PFSK-1 (cell line): Measurements from ENCODE around the gene RANBP6.

Experiments
- FOXP2 ChIP-seq: optimal IDR thresholded peaks from 2 replicates; pipeline ENCODE3; 2011; ENCODE audit warnings: borderline replicate concordance, control low read depth, inconsistent platforms; ENCODE audit not compliant: insufficient read depth; ENCODE audit errors: extremely low read length, extremely low read depth
- POLR2AphosphoS5 ChIP-seq: IDR thresholded peaks from 2 replicates; pipeline ENCODE4 v1.6.1; 2012; ENCODE audit warnings: low read depth, mild to moderate bottlenecking, control low read depth, low read length, moderate library complexity
- REST ChIP-seq, 2 experiments: IDR thresholded peaks; 2 replicates each; pipeline versions ENCODE4 v1.6.1 to v1.8.0; 2011 to 2012; ENCODE audit warnings: low read depth in 2 of 2, low read length in 2 of 2, control low read depth in 1 of 2, inconsistent platforms in 1 of 2, mild to moderate bottlenecking in 1 of 2, moderate library complexity in 1 of 2; ENCODE audit not compliant: insufficient read depth in 1 of 2
- SIN3A ChIP-seq: IDR thresholded peaks from 2 replicates; pipeline ENCODE4 v1.6.1; 2012; ENCODE audit warnings: mild to moderate bottlenecking, low read length, moderate library complexity, borderline replicate concordance; ENCODE audit not compliant: insufficient read depth
- TAF1 ChIP-seq: IDR thresholded peaks from 2 replicates; pipeline ENCODE4 v1.6.1; 2012; ENCODE audit warnings: low read length, control low read depth, borderline replicate concordance; ENCODE audit not compliant: insufficient read depth

Gene RANBP6

GRCh38 chr9:6008169-6008979, 7.0 kb downstream of the RANBP6 start:
- TF ChIP-seq TAF1 (peak; percentile 73; the same call in 1 of the 2 replicates), POLR2AphosphoS5 (peak; percentile 74), REST (IDR thresholded peaks at IDR 0.05; ENCODE audit: insufficient read depth in 1 of 2, low read depth in 2 of 2, low read length in 2 of 2) (no peak), SIN3A (peak; percentile 35; the same call in 1 of the 2 replicates), FOXP2 (peak; percentile 2)

DNA sequence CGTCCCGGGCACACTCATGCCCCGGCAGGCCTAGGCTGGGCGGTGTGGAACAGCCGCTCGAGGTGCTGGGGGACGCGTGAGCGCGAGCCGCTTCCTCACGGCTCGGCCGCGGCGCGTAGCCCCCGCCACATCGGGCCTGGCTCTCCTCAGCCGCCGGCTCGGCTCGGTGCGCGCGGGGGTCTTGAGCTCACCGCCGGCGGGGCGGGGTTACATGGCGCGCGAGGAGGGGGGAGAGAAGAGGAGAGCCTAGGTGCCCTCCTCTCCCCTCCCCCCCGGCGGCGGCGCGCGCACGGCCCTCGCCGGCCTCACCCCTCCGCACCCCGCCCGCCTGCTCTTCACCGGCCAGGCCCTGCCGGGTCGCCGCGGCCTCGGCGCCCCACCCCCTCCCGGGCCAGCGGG, 7.7 kb downstream of the RANBP6 start:
- no peak for TF ChIP-seq SIN3A
- TF ChIP-seq FOXP2 = no peak
- no peak for TF ChIP-seq TAF1
- TF ChIP-seq POLR2AphosphoS5 = no peak
- no peak for TF ChIP-seq REST (IDR thresholded peaks at IDR 0.05; ENCODE audit: insufficient read depth in 1 of 2, low read depth in 2 of 2, low read length in 2 of 2)

GRCh38 chr9:6007058-6007769, 8.2 kb downstream of the RANBP6 start:
- no peak for TF ChIP-seq POLR2AphosphoS5
- peak; percentile 93; the same call in 1 of the 2 replicates for TF ChIP-seq SIN3A

DNA sequence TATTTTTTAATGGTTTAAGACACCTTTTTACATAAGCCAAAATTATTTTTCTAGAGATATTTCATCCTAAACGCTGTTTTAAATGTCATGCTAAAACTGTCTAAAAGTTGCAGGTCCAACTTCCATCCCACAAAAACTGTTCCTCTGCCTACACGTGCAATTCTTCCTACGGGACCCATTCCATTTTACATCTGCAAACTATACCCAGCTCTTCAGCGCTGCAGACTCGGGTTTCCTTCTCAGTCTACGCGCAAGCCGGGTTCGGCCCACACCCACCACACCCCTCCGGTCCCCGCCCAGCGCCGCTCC, 8.7 kb downstream of the RANBP6 start:
- TF ChIP-seq FOXP2 (no peak), POLR2AphosphoS5 (no peak), TAF1 (no peak; the same call in 1 of the 2 replicates), REST (IDR thresholded peaks at IDR 0.05; ENCODE audit: insufficient read depth in 1 of 2, low read depth in 2 of 2, low read length in 2 of 2) (no peak), SIN3A (no peak)

- TF ChIP-seq TAF1 (no peak), SIN3A (no peak), FOXP2 (no peak), POLR2AphosphoS5 (no peak), REST (IDR thresholded peaks at IDR 0.05; ENCODE audit: insufficient read depth in 1 of 2, low read depth in 2 of 2, low read length in 2 of 2) (no peak)
Observed at GRCh38 chr9:6000955-6001354, 14.5 kb downstream of the RANBP6 start.
